Activated CD8-positive, alpha-beta memory T cell treated with anti-CD3 and anti-CD28 coated beads for 24 hours (primary cell): ENCODE data around the gene NELFB.
A peak's percentile ranks its signal among the peaks of the same experiment; 100 is the strongest.
"Not testable (repeated sequence)": the region's sequence is repeated elsewhere in the genome, so short reads cannot be mapped to it uniquely, and the experiment has no call there.

Source experiments
- DNase-seq: peaks from one replicate; pipeline ENCODE4 v3.0.0-alpha.2; 2020

The NELFB gene

DNA sequence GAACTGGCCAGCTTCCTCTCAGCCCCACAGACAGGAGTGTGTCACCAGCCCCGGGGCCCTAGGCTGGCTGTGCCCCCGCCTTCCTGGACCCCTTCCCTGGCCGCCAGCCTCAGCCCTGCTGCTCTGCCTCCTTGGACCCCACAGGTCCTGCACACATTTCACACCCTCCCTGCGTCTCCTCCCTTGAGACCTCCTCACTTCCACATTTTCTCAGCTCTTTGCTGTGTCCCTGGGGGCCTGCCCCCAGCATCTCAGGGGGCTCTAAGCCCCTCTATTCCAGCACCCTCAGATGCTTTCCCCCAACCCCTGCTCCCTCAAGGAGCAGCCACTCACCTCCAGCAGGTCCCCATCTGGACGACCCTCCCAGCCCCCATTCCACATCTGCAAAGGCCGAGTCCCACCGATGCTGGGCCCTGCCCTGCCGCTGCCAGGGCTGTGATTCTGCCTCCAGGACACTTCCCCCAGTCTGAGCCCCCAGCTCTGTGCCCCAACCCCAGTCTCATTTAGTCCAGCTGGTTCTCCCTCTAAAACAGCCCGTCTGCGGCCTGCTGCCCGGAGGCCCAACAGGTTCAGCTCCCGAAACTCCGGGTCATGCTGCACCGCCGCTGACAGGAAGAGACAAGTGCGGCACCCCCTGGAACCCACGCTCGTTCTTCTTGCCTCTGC, 20.2 kb upstream of the NELFB start:
- no peak for DNase-seq

DNA sequence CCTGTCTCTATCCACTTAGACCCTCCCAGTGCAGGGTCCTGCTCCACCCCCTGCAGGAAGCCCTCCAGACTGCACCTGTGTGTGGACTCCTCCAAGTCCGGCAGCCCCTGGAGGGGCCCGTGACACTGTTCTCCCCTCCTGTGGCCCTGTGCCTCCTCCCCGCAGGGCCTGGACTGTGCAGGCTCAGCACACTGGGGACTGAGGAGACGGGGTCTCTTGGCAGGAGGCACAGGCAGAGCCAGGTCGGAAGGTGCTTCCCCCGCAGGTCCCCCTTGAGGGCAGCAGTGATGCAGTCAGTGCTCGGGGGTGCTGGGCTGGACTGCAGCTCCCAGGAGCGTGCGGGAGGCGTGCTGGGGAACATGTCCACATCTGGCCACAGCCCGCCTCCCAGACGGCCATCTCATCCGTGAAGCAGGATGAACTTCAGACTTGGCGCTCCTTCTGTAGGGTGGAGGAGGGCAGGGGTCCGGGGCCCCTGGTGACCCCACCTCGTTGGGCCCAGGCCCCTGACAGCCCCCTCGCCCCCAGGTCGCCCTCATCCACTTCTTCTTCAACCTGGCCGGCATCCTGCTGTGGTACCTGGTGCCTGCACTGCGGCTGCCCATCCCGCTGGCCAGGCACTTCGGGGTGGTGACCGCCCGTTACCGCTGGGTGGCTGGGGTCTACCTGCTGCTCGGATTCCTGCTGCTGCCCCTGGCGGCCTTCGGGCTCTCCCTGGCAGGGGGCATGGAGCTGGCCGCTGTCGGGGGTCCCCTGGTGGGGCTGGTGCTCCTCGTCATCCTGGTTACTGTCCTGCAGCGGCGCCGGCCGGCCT, 19.5 kb upstream of the NELFB start:
- DNase-seq, result no peak

- peak; percentile 96 for DNase-seq
Measured at GRCh38 chr9:137236238-137236935, 18.7 kb upstream of the NELFB start.

- no peak for DNase-seq
Measured at GRCh38 chr9:137236936-137237421, 18.1 kb upstream of the NELFB start.

- DNase-seq, result no peak
Measured at GRCh38 chr9:137237759-137238726, 17.1 kb upstream of the NELFB start.

- DNase-seq, result not testable (repeated sequence)
Measured at GRCh38 chr9:137239541-137240200, 15.5 kb upstream of the NELFB start.

GRCh38 chr9:137240318-137240840, 14.7 kb upstream of the NELFB start:
- DNase-seq, result peak; percentile 95

DNA sequence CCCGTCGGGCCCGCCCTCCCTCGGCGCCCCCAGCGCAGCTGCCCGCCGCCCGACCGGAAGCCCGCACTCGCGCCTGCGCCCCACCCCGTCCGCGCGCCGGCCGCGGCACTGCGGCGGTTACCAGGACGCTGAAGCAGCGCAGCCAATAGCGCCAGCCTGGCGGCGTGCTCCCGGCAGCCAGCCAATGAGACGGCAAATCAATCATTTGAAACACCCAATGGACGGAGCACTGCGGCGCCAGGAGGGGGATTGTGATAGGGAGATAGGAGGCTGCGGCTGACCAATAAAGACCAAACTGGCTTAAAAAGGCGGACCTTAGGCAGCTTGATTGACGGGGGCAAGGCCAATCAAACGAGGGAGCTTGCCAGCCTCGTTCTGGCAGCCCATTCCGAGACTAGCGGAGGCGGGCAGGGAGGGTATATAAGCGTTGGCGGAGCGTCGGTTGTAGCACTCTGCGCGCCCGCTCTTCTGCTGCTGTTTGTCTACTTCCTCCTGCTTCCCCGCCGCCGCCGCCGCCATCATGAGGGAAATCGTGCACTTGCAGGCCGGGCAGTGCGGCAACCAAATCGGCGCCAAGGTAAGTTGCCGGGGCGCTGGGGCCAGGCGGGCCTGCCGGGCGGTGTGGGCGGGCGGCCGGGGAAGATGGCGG, 14.2 kb upstream of the NELFB start, which contains the start of gene TUBB4B:
Gene TUBB4B (plus strand): TSS at position 447 of the 649 bp plus-strand sequence. CDS start 74 bp downstream, at position 521.
- DNase-seq, result peak; percentile 96

DNA sequence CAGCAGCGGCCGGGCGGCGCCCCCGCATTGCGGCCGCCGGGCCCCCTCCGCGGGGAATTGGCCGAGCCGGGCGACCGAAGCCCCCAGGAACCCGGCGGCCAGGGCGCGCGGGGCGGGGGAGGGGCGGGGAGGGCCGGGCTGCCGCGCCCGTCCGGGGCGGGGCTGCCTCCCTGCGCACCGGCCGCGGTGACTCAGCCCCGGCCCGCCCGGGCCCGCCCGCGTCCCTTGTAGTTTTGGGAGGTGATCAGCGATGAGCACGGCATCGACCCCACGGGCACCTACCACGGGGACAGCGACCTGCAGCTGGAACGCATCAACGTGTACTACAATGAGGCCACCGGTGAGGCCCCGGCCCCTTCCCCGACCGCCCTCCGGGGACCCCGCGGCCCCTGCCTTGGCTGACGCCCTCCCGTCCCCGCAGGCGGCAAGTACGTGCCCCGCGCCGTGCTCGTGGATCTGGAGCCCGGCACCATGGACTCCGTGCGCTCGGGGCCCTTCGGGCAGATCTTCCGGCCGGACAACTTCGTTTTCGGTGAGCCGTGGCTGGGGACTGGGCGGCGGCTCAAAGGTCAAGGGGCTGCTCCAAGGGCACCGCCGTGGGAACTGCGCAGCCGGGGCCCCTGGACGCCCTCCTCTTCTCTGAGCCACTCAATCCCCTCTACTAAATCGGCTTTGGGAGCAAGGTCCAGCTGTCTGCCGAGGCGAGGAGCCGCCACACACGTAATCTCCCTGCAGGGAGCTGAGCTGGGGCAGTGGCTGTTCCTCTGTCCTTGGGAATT, 13.4 kb upstream of the NELFB start:
- peak; percentile 85 for DNase-seq

DNA sequence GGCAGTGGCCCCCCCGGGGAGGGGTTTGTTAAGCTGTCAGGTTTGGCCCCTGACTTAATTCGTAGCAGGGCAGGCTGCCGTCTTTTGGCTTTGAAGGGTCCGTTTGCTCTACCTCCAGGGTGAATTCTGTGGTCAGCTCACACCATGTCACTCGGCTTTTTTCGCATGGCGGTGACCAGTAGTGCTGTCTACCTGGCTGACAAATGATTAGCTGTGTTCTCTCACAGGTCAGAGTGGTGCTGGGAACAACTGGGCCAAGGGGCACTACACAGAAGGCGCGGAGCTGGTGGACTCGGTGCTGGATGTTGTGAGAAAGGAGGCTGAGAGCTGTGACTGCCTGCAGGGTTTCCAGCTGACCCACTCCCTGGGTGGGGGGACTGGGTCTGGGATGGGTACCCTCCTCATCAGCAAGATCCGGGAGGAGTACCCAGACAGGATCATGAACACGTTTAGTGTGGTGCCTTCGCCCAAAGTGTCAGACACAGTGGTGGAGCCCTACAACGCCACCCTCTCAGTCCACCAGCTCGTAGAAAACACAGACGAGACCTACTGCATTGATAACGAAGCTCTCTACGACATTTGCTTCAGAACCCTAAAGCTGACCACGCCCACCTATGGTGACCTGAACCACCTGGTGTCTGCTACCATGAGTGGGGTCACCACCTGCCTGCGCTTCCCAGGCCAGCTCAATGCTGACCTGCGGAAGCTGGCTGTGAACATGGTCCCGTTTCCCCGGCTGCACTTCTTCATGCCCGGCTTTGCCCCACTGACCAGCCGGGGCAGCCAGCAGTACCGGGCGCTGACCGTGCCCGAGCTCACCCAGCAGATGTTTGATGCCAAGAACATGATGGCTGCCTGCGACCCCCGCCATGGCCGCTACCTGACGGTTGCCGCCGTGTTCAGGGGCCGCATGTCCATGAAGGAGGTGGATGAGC, 12.6 kb upstream of the NELFB start:
- DNase-seq, result no peak

GRCh38 chr9:137243266-137243625, 11.9 kb upstream of the NELFB start:
- not testable (repeated sequence) for DNase-seq

GRCh38 chr9:137243626-137244485, 11.3 kb upstream of the NELFB start:
- DNase-seq, result no peak

GRCh38 chr9:137244486-137245449, 10.4 kb upstream of the NELFB start:
- no peak for DNase-seq

- no peak for DNase-seq
Measured at GRCh38 chr9:137245450-137246421, 9.4 kb upstream of the NELFB start.
